ENCODE measurements around the gene ENDOD1. TPM values are rescaled to one million over a fixed set of nuclear protein-coding genes. Genes with fewer than 3 reads are reported as not detected.
"Not testable (repeated sequence)": the region's sequence is repeated elsewhere in the genome, so short reads cannot be mapped to it uniquely, and the experiment has no call there.

Gene ENDOD1
- total RNA-seq, 1 experiment from 2014 or later = 11.4 TPM

- Mint-ChIP-seq H3K36me3 (ENCODE audit: insufficient read depth, unreplicated experiment) (no peaks in the 10 kb centered on the region), H3K4me1 (ENCODE audit: insufficient read depth, unreplicated experiment) (no peaks in the 10 kb centered on the region), H3K9me3 (ENCODE audit: unreplicated experiment) (no peaks in the 10 kb centered on the region), H3K27me3 (ENCODE audit: insufficient read depth, unreplicated experiment) (peaks cover 48% of the 10 kb centered on the region), H3K4me3 (ENCODE audit: unreplicated experiment) (no peak overlapping the region), H3K27ac (ENCODE audit: low read depth, unreplicated experiment) (no peak overlapping the region)
- TF ChIP-seq, protein P1, sequence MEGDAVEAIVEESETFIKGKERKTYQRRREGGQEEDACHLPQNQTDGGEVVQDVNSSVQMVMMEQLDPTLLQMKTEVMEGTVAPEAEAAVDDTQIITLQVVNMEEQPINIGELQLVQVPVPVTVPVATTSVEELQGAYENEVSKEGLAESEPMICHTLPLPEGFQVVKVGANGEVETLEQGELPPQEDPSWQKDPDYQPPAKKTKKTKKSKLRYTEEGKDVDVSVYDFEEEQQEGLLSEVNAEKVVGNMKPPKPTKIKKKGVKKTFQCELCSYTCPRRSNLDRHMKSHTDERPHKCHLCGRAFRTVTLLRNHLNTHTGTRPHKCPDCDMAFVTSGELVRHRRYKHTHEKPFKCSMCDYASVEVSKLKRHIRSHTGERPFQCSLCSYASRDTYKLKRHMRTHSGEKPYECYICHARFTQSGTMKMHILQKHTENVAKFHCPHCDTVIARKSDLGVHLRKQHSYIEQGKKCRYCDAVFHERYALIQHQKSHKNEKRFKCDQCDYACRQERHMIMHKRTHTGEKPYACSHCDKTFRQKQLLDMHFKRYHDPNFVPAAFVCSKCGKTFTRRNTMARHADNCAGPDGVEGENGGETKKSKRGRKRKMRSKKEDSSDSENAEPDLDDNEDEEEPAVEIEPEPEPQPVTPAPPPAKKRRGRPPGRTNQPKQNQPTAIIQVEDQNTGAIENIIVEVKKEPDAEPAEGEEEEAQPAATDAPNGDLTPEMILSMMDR (IDR thresholded peaks at IDR 0.05; ENCODE audit: unreplicated experiment) = no peak
- POLR2A ChIA-PET = interaction anchor here (0.6 to 0.7 kb wide), 3 partner anchors 10 to 76 kb away, joined by 3 to 4 read pairs (median 3); no protein-coding TSS in a partner anchor
- DNase-seq (ENCODE audit: unreplicated experiment) = no peak
- CTCF ChIA-PET = no interaction called here
- BruUV-seq (replicated peaks) = no TSS peak
- intact Hi-C loops (cut with micrococcal nuclease) = no loop called here
Measured at GRCh38 chr11:95045812-95046211, 43.8 kb upstream of the ENDOD1 start.

- H3K27ac Mint-ChIP-seq (ENCODE audit: low read depth, unreplicated experiment); H3K36me3 Mint-ChIP-seq (ENCODE audit: insufficient read depth, unreplicated experiment); intact Hi-C loops (cut with micrococcal nuclease); DNase-seq (ENCODE audit: unreplicated experiment); H3K9me3 Mint-ChIP-seq (ENCODE audit: unreplicated experiment); H3K4me1 Mint-ChIP-seq (ENCODE audit: insufficient read depth, unreplicated experiment); BruUV-seq (replicated peaks); CTCF ChIA-PET; H3K4me3 Mint-ChIP-seq (ENCODE audit: unreplicated experiment): not testable (repeated sequence)
- POLR2A ChIA-PET = interaction anchor here (2.2 kb wide), 1 partner anchor 18 kb away, joined by 14 read pairs; the partner anchor contains the start of gene SRSF8
- H3K27me3 Mint-ChIP-seq (ENCODE audit: insufficient read depth, unreplicated experiment) = peaks cover 36% of the 10 kb centered on the region
Measured at GRCh38 chr11:95049122-95049521, 40.5 kb upstream of the ENDOD1 start, which contains the start of gene KDM4F. TSS of gene KDM4F (plus strand) at chr11:95049422.

- TF ChIP-seq, protein P1 (IDR thresholded peaks at IDR 0.05; ENCODE audit: unreplicated experiment) = no peak
- no peak overlapping the region for H3K4me3 Mint-ChIP-seq (ENCODE audit: unreplicated experiment)
- peaks cover 7% of the 10 kb centered on the region for H3K9me3 Mint-ChIP-seq (ENCODE audit: unreplicated experiment)
- ChIA-PET CTCF (interaction anchor here (0.6 kb wide), 1 partner anchor 1345 kb away, joined by 4 read pairs; no protein-coding TSS in a partner anchor), POLR2A (interaction anchor here (0.7 kb wide), 1 partner anchor 58 kb away, joined by 3 read pairs; no protein-coding TSS in a partner anchor)
- no peaks in the 10 kb centered on the region for H3K4me1 Mint-ChIP-seq (ENCODE audit: insufficient read depth, unreplicated experiment)
- no peak for DNase-seq (ENCODE audit: unreplicated experiment)
- H3K27ac Mint-ChIP-seq (ENCODE audit: low read depth, unreplicated experiment) = no peak overlapping the region
- no TSS peak for BruUV-seq (replicated peaks)
- intact Hi-C loops (cut with micrococcal nuclease) = no loop called here
- H3K36me3 Mint-ChIP-seq (ENCODE audit: insufficient read depth, unreplicated experiment) = peaks cover 6% of the 10 kb centered on the region
- H3K27me3 Mint-ChIP-seq (ENCODE audit: insufficient read depth, unreplicated experiment) = peaks cover 20% of the 10 kb centered on the region
Measured at GRCh38 chr11:95050595-95051202, 38.9 kb upstream of the ENDOD1 start.

GRCh38 chr11:95054356-95054755 lies 35.3 kb upstream of the ENDOD1 start:
- TF ChIP-seq, protein P1 (IDR thresholded peaks at IDR 0.05; ENCODE audit: unreplicated experiment) = no peak
- POLR2A ChIA-PET = interaction anchor here (1.5 kb wide), 1 partner anchor 13 kb away, joined by 4 read pairs; the partner anchor contains the start of gene SRSF8
- H3K36me3 Mint-ChIP-seq (ENCODE audit: insufficient read depth, unreplicated experiment) = peaks cover 6% of the 10 kb centered on the region
- intact Hi-C loops (cut with micrococcal nuclease) = no loop called here
- H3K4me1 Mint-ChIP-seq (ENCODE audit: insufficient read depth, unreplicated experiment) = no peaks in the 10 kb centered on the region
- peaks cover 7% of the 10 kb centered on the region for H3K9me3 Mint-ChIP-seq (ENCODE audit: unreplicated experiment)
- H3K27me3 Mint-ChIP-seq (ENCODE audit: insufficient read depth, unreplicated experiment) = no peaks in the 10 kb centered on the region
- BruUV-seq (replicated peaks) = no TSS peak
- H3K4me3 Mint-ChIP-seq (ENCODE audit: unreplicated experiment) = no peak overlapping the region
- DNase-seq (ENCODE audit: unreplicated experiment) = no peak
- CTCF ChIA-PET = no interaction called here
- no peak overlapping the region for H3K27ac Mint-ChIP-seq (ENCODE audit: low read depth, unreplicated experiment)

All from MCF 10A (cell line).